IMR-90 (cell line): ENCODE data around the gene PLCL1. TPM values are rescaled to one million over a fixed set of nuclear protein-coding genes. Genes with fewer than 3 reads are reported as not detected.

ENCODE experiments used
- ATAC-seq: fragments of 200-7000 bp; cut with Tn5 transposase; 2 replicates; pipeline ENCODE4 v1.9.1; 2020; ENCODE audit warnings: low read depth, mild to moderate bottlenecking, moderate library complexity
- BruUV-seq: library from RNA; stranded (reverse); fragments of 400-500 nt; replicated peaks from 2 replicates; lab custom pipeline; 2021; lab: Mats Ljungman, UMichigan
- CTCF ChIA-PET: fragments of 300-600 bp; formaldehyde crosslinking; extraction: SDS; loops from one replicate; lab custom pipeline; 2021; ENCODE audit warnings: antibody characterized with exemption; lab: Yijun Ruan, JAX
- POLR2A ChIA-PET: fragments of 300-600 bp; sonication (Branson Sonifier 250); formaldehyde crosslinking; loops from one replicate; lab custom pipeline; 2022; ENCODE audit warnings: antibody characterized with exemption; ENCODE audit not compliant: unreplicated experiment; lab: Charles Lee
- DNase-seq: peaks from one replicate; pipeline ENCODE4 v3.0.0; 2013
- H2AFZ ChIP-seq: replicated peaks from 2 replicates; pipeline ENCODE3; 2013; ENCODE audit warnings: low read length, mild to moderate bottlenecking; ENCODE audit not compliant: poor library complexity
- H2AK5ac ChIP-seq: 2 replicates; pipeline ENCODE4 v1.6.1; 2013; ENCODE audit warnings: low read depth, low read length, inconsistent platforms
- H2AK9ac ChIP-seq: replicated peaks from 2 replicates; pipeline ENCODE3; 2013; ENCODE audit warnings: mild to moderate bottlenecking, low read depth, low read length, moderate library complexity; ENCODE audit not compliant: poor library complexity
- H2BK120ac ChIP-seq: 2 replicates; pipeline ENCODE4 v1.6.1; 2013; ENCODE audit warnings: low read depth, low read length, inconsistent platforms
- H2BK15ac ChIP-seq: 3 replicates; pipeline ENCODE4 v1.6.1; 2013; ENCODE audit warnings: low read depth, low read length, inconsistent platforms
- H2BK20ac ChIP-seq: 2 replicates; pipeline ENCODE4 v1.6.1; 2013; ENCODE audit warnings: low read depth, mild to moderate bottlenecking, inconsistent platforms, low read length, moderate library complexity
- H2BK5ac ChIP-seq: 2 replicates; pipeline ENCODE4 v1.6.1; 2013; ENCODE audit warnings: mild to moderate bottlenecking, low read depth, low read length, inconsistent platforms; ENCODE audit not compliant: poor library complexity, severe bottlenecking
- H3K14ac ChIP-seq: replicated peaks from 2 replicates; pipeline ENCODE4 v1.6.1; 2013; ENCODE audit warnings: low read depth, low read length, inconsistent platforms
- H3K18ac ChIP-seq: 2 replicates; pipeline ENCODE4 v1.6.1; 2013; ENCODE audit warnings: low read depth, low read length, control low read depth
- H3K23ac ChIP-seq: 2 replicates; pipeline ENCODE4 v1.6.1; 2013; ENCODE audit warnings: low read depth, low read length, inconsistent platforms
- H3K27ac ChIP-seq: 2 replicates; pipeline ENCODE4 v1.5.1; 2013; ENCODE audit warnings: mild to moderate bottlenecking, control low read depth, low read length; ENCODE audit not compliant: insufficient read depth
- H3K27me3 ChIP-seq: 2 replicates; pipeline ENCODE4 v1.6.1; 2013; ENCODE audit warnings: low read length; ENCODE audit not compliant: control insufficient read depth, insufficient read depth
- H3K36me3 ChIP-seq: 2 replicates; pipeline ENCODE4 v1.6.1; 2013; ENCODE audit warnings: low read length, mixed read lengths; ENCODE audit not compliant: control insufficient read depth, insufficient read depth
- H3K4ac ChIP-seq: 2 replicates; pipeline ENCODE4 v1.6.1; 2013; ENCODE audit warnings: low read depth, low read length, inconsistent platforms
- H3K4me1 ChIP-seq: 2 replicates; pipeline ENCODE4 v1.6.1; 2013; ENCODE audit warnings: low read length, mixed read lengths; ENCODE audit not compliant: control insufficient read depth, insufficient read depth
- H3K4me2 ChIP-seq: 2 replicates; pipeline ENCODE4 v1.6.1; 2013; ENCODE audit warnings: low read depth, mild to moderate bottlenecking, control low read depth, low read length, moderate library complexity
- H3K4me3 ChIP-seq: 2 replicates; pipeline ENCODE4 v1.5.1; 2013; ENCODE audit warnings: low read depth, mild to moderate bottlenecking, control low read depth, low read length, moderate library complexity; ENCODE audit not compliant: insufficient read depth
- H3K56ac ChIP-seq: 2 replicates; pipeline ENCODE4 v1.6.1; 2013; ENCODE audit warnings: low read length, inconsistent platforms; ENCODE audit not compliant: insufficient read depth; ENCODE audit errors: extremely low read depth
- H3K79me1 ChIP-seq, 2 experiments: 2 replicates each; pipeline ENCODE4 v1.6.1; 2013; ENCODE audit warnings: low read length in 2 of 2, inconsistent platforms in 1 of 2, low read depth in 1 of 2
- H3K9ac ChIP-seq: 2 replicates; pipeline ENCODE4 v1.6.1; 2013; ENCODE audit warnings: low read depth, low read length, control low read depth
- H3K9me1 ChIP-seq: 2 replicates; pipeline ENCODE4 v1.6.1; 2013; ENCODE audit warnings: low read length, inconsistent platforms; ENCODE audit not compliant: insufficient read depth
- H3K9me3 ChIP-seq: 2 replicates; pipeline ENCODE4 v1.6.1; 2013; ENCODE audit warnings: low read length; ENCODE audit not compliant: control insufficient read depth, insufficient read depth
- H4K20me1 ChIP-seq: 2 replicates; pipeline ENCODE4 v1.6.1; 2013; ENCODE audit warnings: low read length, inconsistent platforms; ENCODE audit not compliant: insufficient read depth
- H4K5ac ChIP-seq: 2 replicates; pipeline ENCODE4 v1.6.1; 2013; ENCODE audit warnings: mild to moderate bottlenecking, low read depth, low read length, control low read depth
- H4K8ac ChIP-seq, 2 experiments: 2 replicates each; pipeline ENCODE4 v1.6.1; 2013; ENCODE audit warnings: low read depth in 2 of 2, low read length in 2 of 2, control low read depth in 1 of 2, inconsistent platforms in 1 of 2
- H4K91ac ChIP-seq: 2 replicates; pipeline ENCODE4 v1.6.1; 2013; ENCODE audit warnings: low read depth, low read length, inconsistent platforms; ENCODE audit not compliant: insufficient read depth
- BHLHE40 ChIP-seq: fragments of 150-350 bp; IDR thresholded peaks from 2 replicates; pipeline ENCODE4 v1.6.1; 2016; ENCODE audit warnings: mild to moderate bottlenecking, low read depth, low read length
- CEBPB ChIP-seq: IDR thresholded peaks from 2 replicates; pipeline ENCODE4 v1.6.1; 2012; ENCODE audit warnings: low read depth, low read length, improper control_type of control experiment
- CHD1 ChIP-seq: IDR thresholded peaks from 2 replicates; pipeline ENCODE4 v1.6.1; 2012; ENCODE audit warnings: low read depth, low read length, improper control_type of control experiment
- FOS ChIP-seq: fragments of 150-350 bp; IDR thresholded peaks from 2 replicates; pipeline ENCODE4 v1.6.1; 2016; ENCODE audit warnings: low read depth, low read length
- MAFK ChIP-seq: IDR thresholded peaks from 2 replicates; pipeline ENCODE4 v1.6.1; 2012; ENCODE audit warnings: low read depth, low read length, improper control_type of control experiment
- MAZ ChIP-seq: IDR thresholded peaks from 2 replicates; pipeline ENCODE4 v1.6.1; 2012; ENCODE audit warnings: low read depth, mild to moderate bottlenecking, low read length, improper control_type of control experiment, moderate library complexity, borderline replicate concordance
- NFE2L2 ChIP-seq: fragments of 150-350 bp; IDR thresholded peaks from 2 replicates; pipeline ENCODE4 v1.6.1; 2016; ENCODE audit warnings: low read depth, mild to moderate bottlenecking, low read length
- POLR2A ChIP-seq: IDR thresholded peaks from 2 replicates; pipeline ENCODE4 v1.6.1; 2012; ENCODE audit warnings: mild to moderate bottlenecking, low read depth, low read length
- RCOR1 ChIP-seq: IDR thresholded peaks from 2 replicates; pipeline ENCODE4 v1.6.1; 2012; ENCODE audit warnings: mild to moderate bottlenecking, low read length, improper control_type of control experiment; ENCODE audit not compliant: insufficient replicate concordance
- RFX5 ChIP-seq: IDR thresholded peaks from 2 replicates; pipeline ENCODE4 v1.8.0; 2012; ENCODE audit warnings: low read depth, mild to moderate bottlenecking, low read length, moderate library complexity
- WGBS, 2 experiments: methylation state at CpG; one replicate each; pipeline versions ENCODE4 v1.1.5 to v1.1.7; 2013; ENCODE audit warnings: missing lambda C conversion rate in 2 of 2; ENCODE audit not compliant: insufficient read length in 1 of 2; ENCODE audit errors: extremely low coverage in 2 of 2; 5-methylcytosine and 5-hydroxymethylcytosine counted together
- dilution Hi-C: fragments of 300-500 bp; cut with HindIII; formaldehyde crosslinking; loops from one replicate; pipeline ENCODE4 v1.14.3; 2018; ENCODE audit warnings: low sequenced_read_pairs; ENCODE audit not compliant: unreplicated experiment
- in situ Hi-C: fragments of 300-500 bp; cut with MboI; formaldehyde crosslinking; loops from 3 replicates; pipeline ENCODE4 v1.14.3; 2019; ENCODE audit warnings: low sequenced_read_pairs, inconsistent platforms, mixed read lengths
- intact Hi-C: fragments of 100-400 bp; cut with micrococcal nuclease; formaldehyde crosslinking; loops from 2 replicates; pipeline ENCODE4 v1.10.0; 2022
- polyA plus RNA-seq, 3 experiments: library from polyadenylated mRNA; depleted of rRNA; stranded (reverse); fragments of >200 nt; gene quantifications; 2 replicates each; pipeline ENCODE4 v1.2.3, GENCODE V29; 2012; ENCODE audit warnings: low replicate concordance in 1 of 3
- total RNA-seq: library from RNA; depleted of rRNA; stranded (reverse); fragments of >200 nt; gene quantifications from 2 replicates; pipeline ENCODE4 v1.2.3, GENCODE V29; 2012
- TF ChIP-seq, protein P1 (sequence below): fragments of 150-350 bp; IDR thresholded peaks from 2 replicates; pipeline ENCODE4 v1.6.1; 2016; ENCODE audit warnings: low read depth, mild to moderate bottlenecking, low read length, moderate library complexity, borderline replicate concordance
- TF ChIP-seq, protein P2 (sequence below): conservative IDR thresholded peaks from 2 replicates; pipeline ENCODE4 v1.5.1; 2012; ENCODE audit warnings: mild to moderate bottlenecking, low read depth, low read length, improper control_type of control experiment

Gene PLCL1
- total and polyA plus RNA-seq, 2 of the 4 experiments (the other 2 are of a cell fraction): 0.14 to 0.18 TPM

GRCh38 chr2:197959383-197959782 lies 155.0 kb downstream of the PLCL1 start:
- no peaks in the 10 kb centered on the region for H3K4me1 ChIP-seq
- no CpG with 5 or more reads among the region's 1 CpG for WGBS, 2 experiments
- H3K4me3 ChIP-seq: no peak overlapping the region
- no peaks in the 10 kb centered on the region for H4K20me1 ChIP-seq
- H2BK5ac ChIP-seq: no peak overlapping the region
- no peak overlapping the region for H2BK120ac ChIP-seq
- H3K27me3 ChIP-seq: no peaks in the 10 kb centered on the region
- ChIA-PET CTCF (no interaction called here), POLR2A (no interaction called here)
- no peak overlapping the region for H3K4ac ChIP-seq
- DNase-seq (no peak), ATAC-seq (no peak)
- in situ Hi-C loops (no loop called here), intact Hi-C loops (no loop called here), dilution Hi-C loops (no loop called here)
- no TSS peak for BruUV-seq
- TF ChIP-seq RFX5 (no peak), NFE2L2 (no peak), MAFK (no peak), POLR2A (no peak), FOS (no peak), CHD1 (no peak), BHLHE40 (no peak), RCOR1 (no peak), CEBPB (no peak), MAZ (no peak)
- TF ChIP-seq, protein P1, sequence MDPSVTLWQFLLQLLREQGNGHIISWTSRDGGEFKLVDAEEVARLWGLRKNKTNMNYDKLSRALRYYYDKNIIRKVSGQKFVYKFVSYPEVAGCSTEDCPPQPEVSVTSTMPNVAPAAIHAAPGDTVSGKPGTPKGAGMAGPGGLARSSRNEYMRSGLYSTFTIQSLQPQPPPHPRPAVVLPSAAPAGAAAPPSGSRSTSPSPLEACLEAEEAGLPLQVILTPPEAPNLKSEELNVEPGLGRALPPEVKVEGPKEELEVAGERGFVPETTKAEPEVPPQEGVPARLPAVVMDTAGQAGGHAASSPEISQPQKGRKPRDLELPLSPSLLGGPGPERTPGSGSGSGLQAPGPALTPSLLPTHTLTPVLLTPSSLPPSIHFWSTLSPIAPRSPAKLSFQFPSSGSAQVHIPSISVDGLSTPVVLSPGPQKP: no peak
- TF ChIP-seq, protein P2, sequence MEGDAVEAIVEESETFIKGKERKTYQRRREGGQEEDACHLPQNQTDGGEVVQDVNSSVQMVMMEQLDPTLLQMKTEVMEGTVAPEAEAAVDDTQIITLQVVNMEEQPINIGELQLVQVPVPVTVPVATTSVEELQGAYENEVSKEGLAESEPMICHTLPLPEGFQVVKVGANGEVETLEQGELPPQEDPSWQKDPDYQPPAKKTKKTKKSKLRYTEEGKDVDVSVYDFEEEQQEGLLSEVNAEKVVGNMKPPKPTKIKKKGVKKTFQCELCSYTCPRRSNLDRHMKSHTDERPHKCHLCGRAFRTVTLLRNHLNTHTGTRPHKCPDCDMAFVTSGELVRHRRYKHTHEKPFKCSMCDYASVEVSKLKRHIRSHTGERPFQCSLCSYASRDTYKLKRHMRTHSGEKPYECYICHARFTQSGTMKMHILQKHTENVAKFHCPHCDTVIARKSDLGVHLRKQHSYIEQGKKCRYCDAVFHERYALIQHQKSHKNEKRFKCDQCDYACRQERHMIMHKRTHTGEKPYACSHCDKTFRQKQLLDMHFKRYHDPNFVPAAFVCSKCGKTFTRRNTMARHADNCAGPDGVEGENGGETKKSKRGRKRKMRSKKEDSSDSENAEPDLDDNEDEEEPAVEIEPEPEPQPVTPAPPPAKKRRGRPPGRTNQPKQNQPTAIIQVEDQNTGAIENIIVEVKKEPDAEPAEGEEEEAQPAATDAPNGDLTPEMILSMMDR: no peak
- H3K9me1 ChIP-seq: no peaks in the 10 kb centered on the region
- no peak overlapping the region for H4K91ac ChIP-seq
- no peak overlapping the region for H4K5ac ChIP-seq
- H2AFZ ChIP-seq: no peak overlapping the region
- H3K9ac ChIP-seq: no peak overlapping the region
- H2AK5ac ChIP-seq: no peak overlapping the region
- H2BK15ac ChIP-seq: no peak overlapping the region
- no peak overlapping the region for H3K14ac ChIP-seq
- H3K27ac ChIP-seq: no peak overlapping the region
- H3K9me3 ChIP-seq: no peaks in the 10 kb centered on the region
- no peaks in the 10 kb centered on the region for H3K36me3 ChIP-seq
- no peak overlapping the region for H3K18ac ChIP-seq
- no peak overlapping the region for H2BK20ac ChIP-seq
- no peak overlapping the region for H4K8ac ChIP-seq
- no peak overlapping the region for H3K56ac ChIP-seq
- H3K4me2 ChIP-seq: no peak overlapping the region
- H3K79me1 ChIP-seq: no peaks in the 10 kb centered on the region
- H2AK9ac ChIP-seq: no peak overlapping the region
- no peak overlapping the region for H3K23ac ChIP-seq
